Right atrium auricular region (tissue), 2 donors: ENCODE data around the gene SFT2D2. TPM values are rescaled to one million over a fixed set of nuclear protein-coding genes. Genes with fewer than 3 reads are reported as not detected.
"Not testable (repeated sequence)": the region's sequence is repeated elsewhere in the genome, so short reads cannot be mapped to it uniquely, and the experiment has no call there.

ENCODE experiments used
- DNase-seq: peaks from one replicate; pipeline ENCODE4 v3.0.0-alpha.2; 2019; ENCODE audit warnings: low spot score
- H3K27ac ChIP-seq, 2 donors: fragments of 200-600 bp; sonication (generic); 1 replicate in 1 of 2; 2 replicates in 1 of 2; pipeline ENCODE4 v1.5.1; 2016 to 2019
- H3K27me3 ChIP-seq, 2 donors: fragments of 200-600 bp; sonication (generic); one replicate each; pipeline versions ENCODE4 v1.5.1 to v1.6.0; 2017 to 2019
- H3K36me3 ChIP-seq: fragments of 200-600 bp; sonication (generic); one replicate; pipeline ENCODE4 v1.5.1; 2016
- H3K4me1 ChIP-seq, 2 donors: fragments of 200-600 bp; sonication (generic); one replicate each; pipeline versions ENCODE4 v1.5.1 to v1.6.0; 2017 to 2019
- H3K4me3 ChIP-seq, 2 donors: fragments of 200-600 bp; sonication (generic); 1 replicate in 1 of 2; 2 replicates in 1 of 2; pipeline ENCODE4 v1.5.1; 2017 to 2019; ENCODE audit warnings: mild to moderate bottlenecking in 1 of 2, moderate library complexity in 1 of 2
- H3K9me3 ChIP-seq, 2 donors: fragments of 200-600 bp; sonication (generic); one replicate each; pipeline ENCODE4 v1.5.1; 2019
- total RNA-seq, 2 donors: library from RNA; depleted of rRNA; stranded (reverse); fragments of >200 nt; gene quantifications; one replicate each; pipeline ENCODE4 v1.1.0, GENCODE V29; 2016
- TF ChIP-seq, protein P1 (sequence below), 2 donors: fragments of 200-600 bp; sonication (generic); IDR thresholded peaks; one replicate each; pipeline ENCODE4 v1.5.1; 2019; ENCODE audit warnings: antibody characterized with exemption in 2 of 2

SFT2D2 gene
- total RNA-seq, 2 donors from 2014 or later, result 12.5 to 23.7 TPM

DNA sequence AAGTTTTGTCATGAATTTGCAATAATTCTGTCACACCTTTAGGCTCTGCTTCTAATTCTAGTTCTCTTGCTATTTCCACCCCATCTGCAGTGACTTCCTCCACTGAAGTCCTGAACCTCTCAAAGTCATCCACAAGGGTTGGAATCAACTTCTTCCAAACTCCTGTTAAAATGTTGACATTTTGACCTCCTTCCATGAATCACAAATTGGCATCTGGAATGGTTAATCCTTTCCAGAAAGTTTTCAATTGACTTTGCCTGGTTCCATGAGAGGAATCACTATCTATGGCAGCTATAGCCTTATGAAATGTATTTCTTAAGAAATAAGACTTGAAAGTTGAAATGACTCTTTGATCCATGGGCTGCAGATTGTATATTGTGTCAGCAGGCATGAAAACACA, 19.7 kb upstream of the SFT2D2 start:
- no peak overlapping the region for H3K4me3 ChIP-seq
- H3K27me3 ChIP-seq, result no peaks in the 10 kb centered on the region
- no peaks in the 10 kb centered on the region for H3K36me3 ChIP-seq
- peaks cover 0 to 2% of the 10 kb centered on the region in 2 donors for H3K9me3 ChIP-seq
- TF ChIP-seq, protein P1, sequence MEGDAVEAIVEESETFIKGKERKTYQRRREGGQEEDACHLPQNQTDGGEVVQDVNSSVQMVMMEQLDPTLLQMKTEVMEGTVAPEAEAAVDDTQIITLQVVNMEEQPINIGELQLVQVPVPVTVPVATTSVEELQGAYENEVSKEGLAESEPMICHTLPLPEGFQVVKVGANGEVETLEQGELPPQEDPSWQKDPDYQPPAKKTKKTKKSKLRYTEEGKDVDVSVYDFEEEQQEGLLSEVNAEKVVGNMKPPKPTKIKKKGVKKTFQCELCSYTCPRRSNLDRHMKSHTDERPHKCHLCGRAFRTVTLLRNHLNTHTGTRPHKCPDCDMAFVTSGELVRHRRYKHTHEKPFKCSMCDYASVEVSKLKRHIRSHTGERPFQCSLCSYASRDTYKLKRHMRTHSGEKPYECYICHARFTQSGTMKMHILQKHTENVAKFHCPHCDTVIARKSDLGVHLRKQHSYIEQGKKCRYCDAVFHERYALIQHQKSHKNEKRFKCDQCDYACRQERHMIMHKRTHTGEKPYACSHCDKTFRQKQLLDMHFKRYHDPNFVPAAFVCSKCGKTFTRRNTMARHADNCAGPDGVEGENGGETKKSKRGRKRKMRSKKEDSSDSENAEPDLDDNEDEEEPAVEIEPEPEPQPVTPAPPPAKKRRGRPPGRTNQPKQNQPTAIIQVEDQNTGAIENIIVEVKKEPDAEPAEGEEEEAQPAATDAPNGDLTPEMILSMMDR (IDR thresholded peaks at IDR 0.05), result no peak
- DNase-seq, result no peak
- H3K27ac ChIP-seq, result no peak overlapping the region
- H3K4me1 ChIP-seq, result no peaks in the 10 kb centered on the region

DNA sequence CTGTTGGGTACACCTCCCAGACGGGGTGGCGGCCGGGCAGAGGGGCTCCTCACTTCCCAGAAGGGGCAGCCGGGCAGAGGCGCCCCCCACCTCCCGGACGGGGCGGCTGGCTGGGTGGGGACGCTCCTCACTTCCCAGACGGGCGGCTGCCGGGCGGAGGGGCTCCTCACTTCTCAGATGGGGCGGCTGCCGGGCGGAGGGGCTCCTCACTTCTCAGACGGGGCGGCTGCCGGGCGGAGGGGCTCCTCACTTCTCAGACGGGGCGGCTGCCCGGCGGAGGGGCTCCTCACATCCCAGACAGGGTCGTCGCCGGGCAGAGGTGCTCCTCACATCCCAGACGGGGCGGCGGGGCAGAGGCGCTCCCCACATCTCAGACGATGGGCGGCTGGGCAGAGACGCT, 18.1 kb upstream of the SFT2D2 start:
- H3K27me3 ChIP-seq, H3K9me3 ChIP-seq, H3K4me1 ChIP-seq, H3K4me3 ChIP-seq, DNase-seq, H3K36me3 ChIP-seq, H3K27ac ChIP-seq: not testable (repeated sequence)

DNA sequence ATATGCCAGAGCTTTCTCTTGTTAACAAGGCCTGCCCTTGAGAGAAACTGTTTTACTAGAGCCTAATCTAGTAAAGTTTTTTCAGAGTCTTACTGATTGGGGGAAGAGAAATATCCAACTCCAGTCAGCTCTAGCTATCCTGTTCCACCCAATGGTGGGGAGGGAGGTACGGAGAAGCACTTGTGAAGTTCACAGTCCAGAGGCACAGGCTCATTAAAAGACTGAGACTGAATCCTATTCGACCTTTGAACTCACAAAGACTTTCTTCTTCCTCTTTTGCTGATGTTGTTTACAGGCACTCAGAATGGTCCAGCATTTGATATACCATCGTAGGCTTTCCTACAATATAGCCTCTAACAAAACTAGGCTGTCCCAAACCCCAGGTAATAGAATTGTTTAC, 15.5 kb upstream of the SFT2D2 start:
- Histone ChIP-seq H3K27me3 (no peaks in the 10 kb centered on the region), H3K27ac (no peak overlapping the region), H3K4me3 (no peak overlapping the region), H3K9me3 (peaks cover 0 to 6% of the 10 kb centered on the region in 2 donors), H3K36me3 (no peaks in the 10 kb centered on the region), H3K4me1 (no peaks in the 10 kb centered on the region)
- no peak for DNase-seq
- TF ChIP-seq, protein P1 (IDR thresholded peaks at IDR 0.05), result no peak

DNA sequence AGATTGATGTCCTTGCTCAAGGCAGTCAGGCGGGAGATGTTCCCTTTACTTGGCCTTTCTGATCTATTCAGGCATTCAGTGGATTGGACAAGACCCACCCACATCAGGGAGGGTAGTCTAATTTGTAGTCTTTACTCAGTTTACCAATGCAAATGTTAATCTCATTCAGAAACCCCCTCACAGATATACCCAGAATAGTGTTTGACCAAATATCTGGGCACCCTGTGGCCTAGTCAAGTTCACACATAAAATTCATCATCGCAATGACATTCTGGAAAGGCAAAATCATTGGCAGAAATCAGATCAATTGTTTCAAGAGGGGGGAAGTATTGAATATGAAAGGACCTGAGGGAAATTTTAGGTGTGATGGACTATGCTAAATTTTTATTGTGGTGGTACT, 12.5 kb upstream of the SFT2D2 start:
- H3K4me3 ChIP-seq, result no peak overlapping the region
- H3K36me3 ChIP-seq, result no peaks in the 10 kb centered on the region
- TF ChIP-seq, protein P1 (IDR thresholded peaks at IDR 0.05), result no peak
- DNase-seq, result no peak
- no peaks in the 10 kb centered on the region for H3K4me1 ChIP-seq
- H3K9me3 ChIP-seq, result peaks cover 0 to 6% of the 10 kb centered on the region in 2 donors
- no peak overlapping the region for H3K27ac ChIP-seq
- H3K27me3 ChIP-seq, result no peaks in the 10 kb centered on the region

DNA sequence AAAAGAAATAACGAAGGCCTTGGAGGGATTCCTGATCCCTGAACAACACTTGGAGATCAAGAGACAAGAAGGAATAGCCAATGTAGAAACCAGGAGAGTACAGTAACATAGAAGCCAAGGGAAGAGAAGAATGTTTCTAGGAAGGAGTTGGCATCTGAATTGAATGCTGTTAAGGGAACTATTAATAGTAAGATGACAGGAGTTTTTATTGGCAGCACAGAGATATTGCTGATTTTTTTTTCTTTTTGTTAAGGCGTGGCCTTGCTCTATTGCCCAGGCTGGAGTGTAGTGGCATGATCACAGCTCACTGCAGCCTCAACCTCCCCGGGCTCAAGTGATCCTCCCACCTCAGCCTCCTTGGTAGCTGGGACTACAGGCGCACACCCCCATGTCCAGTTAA, 9.6 kb upstream of the SFT2D2 start:
- H3K4me1 ChIP-seq, result no peaks in the 10 kb centered on the region
- DNase-seq, result no peak
- no peaks in the 10 kb centered on the region for H3K36me3 ChIP-seq
- H3K4me3 ChIP-seq, result no peak overlapping the region
- TF ChIP-seq, protein P1 (IDR thresholded peaks at IDR 0.05), result no peak
- no peaks in the 10 kb centered on the region for H3K27me3 ChIP-seq
- H3K9me3 ChIP-seq, result peaks cover 0 to 3% of the 10 kb centered on the region in 2 donors
- H3K27ac ChIP-seq, result no peak overlapping the region

DNA sequence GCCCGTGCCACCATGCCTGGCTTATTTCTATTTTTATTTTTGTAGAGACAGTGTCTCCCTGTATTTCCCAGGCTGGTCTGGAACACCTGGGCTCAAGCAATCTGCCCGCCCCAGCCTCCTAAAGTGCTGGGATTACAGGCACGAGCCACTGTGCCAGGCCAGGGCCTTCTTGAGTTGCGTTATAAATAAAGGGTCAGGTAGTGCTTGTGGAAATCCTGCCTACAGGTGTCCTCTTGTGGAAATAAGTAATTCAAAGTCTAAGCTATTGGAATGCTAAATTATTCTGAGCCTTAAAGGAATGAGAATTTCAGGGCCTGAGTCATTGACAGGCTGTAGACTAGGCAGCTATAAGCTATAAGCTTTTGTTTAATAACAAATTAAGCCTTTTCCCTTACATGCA, 8.1 kb upstream of the SFT2D2 start:
- H3K36me3 ChIP-seq, result no peaks in the 10 kb centered on the region
- H3K4me1 ChIP-seq, result no peaks in the 10 kb centered on the region
- H3K9me3 ChIP-seq, result no peaks in the 10 kb centered on the region
- no peak overlapping the region for H3K4me3 ChIP-seq
- TF ChIP-seq, protein P1 (IDR thresholded peaks at IDR 0.05), result no peak
- no peak for DNase-seq
- H3K27me3 ChIP-seq, result no peaks in the 10 kb centered on the region
- no peak overlapping the region for H3K27ac ChIP-seq
